HepG2 (cell line): ENCODE measurements around the gene NET1. TPM values are rescaled to one million over a fixed set of nuclear protein-coding genes. Genes with fewer than 3 reads are reported as not detected.
A peak's percentile ranks its signal among the peaks of the same experiment; 100 is the strongest.

Experiments
- BRD4 ChIP-seq: sonication (generic); formaldehyde crosslinking; IDR thresholded peaks from 2 replicates; pipeline ENCODE4 v1.4.0; 2020; ENCODE audit warnings: missing genetic modification reagents
- CCDC6 ChIP-seq: sonication (generic); formaldehyde crosslinking; IDR thresholded peaks from 2 replicates; pipeline ENCODE4 v1.8.1; 2022; ENCODE audit warnings: mild to moderate bottlenecking, missing genetic modification reagents, moderate library complexity
- FOSL2 ChIP-seq: sonication (generic); formaldehyde crosslinking; IDR thresholded peaks from 2 replicates; pipeline ENCODE4 v1.4.0; 2020; ENCODE audit warnings: missing genetic modification reagents
- FOXA1 ChIP-seq, 2 experiments: fragments of 450-650 bp in 1 of 2; sonication (generic) in 1 of 2; formaldehyde crosslinking in 1 of 2; IDR thresholded peaks; 2 replicates each; pipeline versions ENCODE4 v1.4.0 to v1.6.1; 2016 to 2020; ENCODE audit warnings: missing genetic modification reagents in 1 of 2
- GPN1 ChIP-seq: sonication (generic); formaldehyde crosslinking; IDR thresholded peaks from 2 replicates; pipeline ENCODE4 v1.5.1; 2020; ENCODE audit warnings: missing genetic modification reagents, borderline replicate concordance
- HNRNPUL1 ChIP-seq: fragments of 200-400 bp; formaldehyde crosslinking; IDR thresholded peaks from 2 replicates; pipeline ENCODE4 v1.6.1; 2017; ENCODE audit warnings: low read depth, mild to moderate bottlenecking, low read length, moderate library complexity
- HOXA3 ChIP-seq: sonication (generic); formaldehyde crosslinking; IDR thresholded peaks from 2 replicates; pipeline ENCODE4 v1.5.0; 2020; ENCODE audit warnings: missing genetic modification reagents
- IKZF4 ChIP-seq: sonication (generic); formaldehyde crosslinking; IDR thresholded peaks from 2 replicates; pipeline ENCODE4 v1.5.1; 2020; ENCODE audit warnings: borderline replicate concordance, mild to moderate bottlenecking, low read depth, missing genetic modification reagents; ENCODE audit errors: not compliant biosample characterization
- MED1 ChIP-seq: sonication (generic); formaldehyde crosslinking; IDR thresholded peaks from 2 replicates; pipeline ENCODE4 v1.4.0; 2020; ENCODE audit warnings: missing genetic modification reagents
- NPAS2 ChIP-seq: sonication (generic); formaldehyde crosslinking; IDR thresholded peaks from 2 replicates; pipeline ENCODE4 v1.8.0; 2022; ENCODE audit warnings: mild to moderate bottlenecking, missing genetic modification reagents, borderline replicate concordance
- NR2C2 ChIP-seq: sonication (generic); formaldehyde crosslinking; IDR thresholded peaks from 2 replicates; pipeline ENCODE4 v1.4.0; 2020; ENCODE audit warnings: missing genetic modification reagents, mild to moderate bottlenecking, moderate library complexity, borderline replicate concordance
- PHF5A ChIP-seq: IDR thresholded peaks from one replicate; pipeline ENCODE4 v1.6.1; 2018; ENCODE audit warnings: low read depth, missing genetic modification reagents; ENCODE audit not compliant: unreplicated experiment
- PLRG1 ChIP-seq: fragments of 450-650 bp; conservative IDR thresholded peaks from 2 replicates; pipeline ENCODE4 v1.6.1; 2016
- RFXAP ChIP-seq: sonication (generic); formaldehyde crosslinking; IDR thresholded peaks from 2 replicates; pipeline ENCODE4 v1.4.0; 2020; ENCODE audit warnings: missing genetic modification reagents, borderline replicate concordance
- SMARCE1 ChIP-seq: fragments of 450-650 bp; IDR thresholded peaks from 2 replicates; pipeline ENCODE4 v1.6.1; 2017; ENCODE audit warnings: borderline replicate concordance
- TARDBP ChIP-seq: sonication (generic); formaldehyde crosslinking; IDR thresholded peaks from 2 replicates; pipeline ENCODE4 v1.8.0; 2022; ENCODE audit warnings: mild to moderate bottlenecking, missing genetic modification reagents
- THAP8 ChIP-seq: sonication (generic); formaldehyde crosslinking; IDR thresholded peaks from 2 replicates; pipeline ENCODE4 v1.5.1; 2020; ENCODE audit warnings: missing genetic modification reagents, mild to moderate bottlenecking, borderline replicate concordance
- ZBTB1 ChIP-seq: sonication (generic); formaldehyde crosslinking; IDR thresholded peaks from 2 replicates; pipeline ENCODE4 v1.4.0; 2020; ENCODE audit warnings: missing genetic modification reagents, borderline replicate concordance
- ZBTB26 ChIP-seq: IDR thresholded peaks from 2 replicates; pipeline ENCODE4 v1.6.1; 2016; ENCODE audit warnings: missing compliant biosample characterization, missing genetic modification reagents, borderline replicate concordance
- ZFY ChIP-seq: sonication (generic); formaldehyde crosslinking; IDR thresholded peaks from 2 replicates; pipeline ENCODE4 v1.4.0; 2020; ENCODE audit warnings: missing genetic modification reagents
- ZKSCAN8 ChIP-seq: IDR thresholded peaks from 2 replicates; pipeline ENCODE4 v1.6.1; 2016; ENCODE audit warnings: borderline replicate concordance, missing genetic modification reagents, missing compliant biosample characterization
- ZMAT3 ChIP-seq: sonication (generic); formaldehyde crosslinking; conservative IDR thresholded peaks from 2 replicates; pipeline ENCODE4 v1.7.0; 2021; ENCODE audit warnings: missing genetic modification reagents
- ZNF234 ChIP-seq: sonication (generic); formaldehyde crosslinking; conservative IDR thresholded peaks from 2 replicates; pipeline ENCODE4 v1.5.1; 2020; ENCODE audit warnings: mild to moderate bottlenecking, missing genetic modification reagents
- ZNF280D ChIP-seq: sonication (generic); formaldehyde crosslinking; IDR thresholded peaks from 2 replicates; pipeline ENCODE4 v1.5.1; 2020; ENCODE audit warnings: mild to moderate bottlenecking, missing genetic modification reagents
- ZNF382 ChIP-seq: sonication (generic); formaldehyde crosslinking; IDR thresholded peaks from 2 replicates; pipeline ENCODE4 v1.5.0; 2020; ENCODE audit warnings: missing genetic modification reagents, mild to moderate bottlenecking, borderline replicate concordance
- ZNF567 ChIP-seq: sonication (generic); formaldehyde crosslinking; IDR thresholded peaks from 2 replicates; pipeline ENCODE4 v1.8.1; 2023; ENCODE audit warnings: mild to moderate bottlenecking, missing genetic modification reagents, borderline replicate concordance
- ZSCAN30 ChIP-seq: sonication (generic); formaldehyde crosslinking; IDR thresholded peaks from 2 replicates; pipeline ENCODE4 v1.5.0; 2020; ENCODE audit warnings: mild to moderate bottlenecking, missing genetic modification reagents
- polyA plus RNA-seq, 8 experiments: library from polyadenylated mRNA; depleted of rRNA in 3 of 8; stranded (reverse) in 7 of 8; unstranded in 1 of 8; fragments of >200 nt; fragmentation: Illumina TruSeq in 4 of 8; extraction: Trizol in 4 of 8; gene quantifications; 2 replicates each; pipeline versions ENCODE4 v1.2.1 to v1.2.3, GENCODE V29; 2011 to 2016; ENCODE audit warnings: low read depth in 4 of 8, missing spikeins in 1 of 8, mixed read lengths in 1 of 8; ENCODE audit not compliant: insufficient read depth in 1 of 8
- total RNA-seq, 5 experiments: library from RNA; depleted of rRNA; stranded (reverse); fragments of >200 nt; fragmentation: Illumina TruSeq; extraction: Trizol; gene quantifications; 2 replicates each; pipeline ENCODE4 v1.2.3, GENCODE V29; 2016; ENCODE audit warnings: low read depth in 1 of 5

The NET1 gene
- total and polyA plus RNA-seq, 2 of the 13 experiments (the other 11 are each of a cell fraction or from before 2014, with no cell fraction given), result 48.1 to 65.8 TPM

GRCh38 chr10:5446390-5446926 is 34.1 kb downstream of the NET1 start (continued):
- TF ChIP-seq ZKSCAN8 (peak; percentile 80; the same call in 1 of the 2 replicates), ZNF280D (CRISPR knock-in tag) (peak; percentile 86; the same call in 1 of the 2 replicates), NPAS2 (CRISPR knock-in tag) (no peak), ZNF234 (CRISPR knock-in tag) (no peak), ZNF382 (CRISPR knock-in tag) (no peak), GPN1 (CRISPR knock-in tag) (peak; percentile 82; the same call in 1 of the 2 replicates), CCDC6 (CRISPR knock-in tag) (peak; percentile 91), IKZF4 (CRISPR knock-in tag) (peak; percentile 78), ZBTB26 (CRISPR knock-in tag) (peak; percentile 95), TARDBP (peak; percentile 85; the same call in 1 of the 2 replicates), FOXA1 (IDR thresholded peaks at IDR 0.05) (no peak), FOXA1 (CRISPR knock-in tag; IDR thresholded peaks at IDR 0.05) (peak; percentile 20; the same call in 1 of the 2 replicates), SMARCE1 (no peak), RFXAP (CRISPR knock-in tag) (no peak; the same call in 1 of the 2 replicates), ZMAT3 (peak; percentile 59; the same call in 1 of the 2 replicates), THAP8 (no peak), NR2C2 (CRISPR knock-in tag) (peak; percentile 37; the same call in 1 of the 2 replicates), HNRNPUL1 (no peak), FOSL2 (peak; percentile 75), HOXA3 (CRISPR knock-in tag) (peak; percentile 77; the same call in 1 of the 2 replicates), BRD4 (CRISPR knock-in tag) (peak; percentile 88), ZFY (peak; percentile 67), ZBTB1 (no peak; the same call in 1 of the 2 replicates), ZNF567 (CRISPR knock-in tag) (peak; percentile 79; the same call in 1 of the 2 replicates), ZSCAN30 (CRISPR knock-in tag) (no peak), PLRG1 (no peak), PHF5A (CRISPR knock-in tag) (peak; percentile 94), MED1 (CRISPR knock-in tag) (peak; percentile 91)
